Upper lobe of right lung (tissue), 1 donor: ENCODE results near the gene ZNF143. TPM values are rescaled to one million over a fixed set of nuclear protein-coding genes. Genes with fewer than 3 reads are reported as not detected.

Source experiments
- ATAC-seq: fragments of 200-7000 bp; cut with Tn5 transposase; one replicate; pipeline ENCODE4 v1.9.1; 2020; ENCODE audit warnings: mild to moderate bottlenecking, moderate library complexity
- DNase-seq: peaks from one replicate; pipeline ENCODE4 v3.0.0-alpha.2; 2020
- H3K27ac ChIP-seq: fragments of 200-600 bp; one replicate; pipeline ENCODE4 v1.8.0; 2022
- H3K27me3 ChIP-seq: fragments of 200-600 bp; one replicate; pipeline ENCODE4 v1.8.0; 2022; ENCODE audit warnings: mild to moderate bottlenecking
- H3K36me3 ChIP-seq: fragments of 200-600 bp; one replicate; pipeline ENCODE4 v1.8.0; 2022
- H3K4me1 ChIP-seq: fragments of 200-600 bp; one replicate; pipeline ENCODE4 v1.8.0; 2022
- H3K4me3 ChIP-seq: fragments of 200-600 bp; one replicate; pipeline ENCODE4 v1.8.0; 2022; ENCODE audit warnings: mild to moderate bottlenecking
- H3K9me3 ChIP-seq: fragments of 200-600 bp; one replicate; pipeline ENCODE4 v1.8.0; 2022
- intact Hi-C: fragments of 100-400 bp; cut with DNase I; formaldehyde crosslinking; loops from one replicate; pipeline ENCODE4 v1.11.0; 2022
- total RNA-seq: library from RNA; stranded (reverse); fragmentation: NEBNext Ultra II Directional; extraction: Animal tissue kit (Norgen Biotek cat#: 25700); gene quantifications from one replicate; pipeline ENCODE4 v1.2.1, GENCODE V29; 2021
- TF ChIP-seq, protein P1 (sequence below): fragments of 200-600 bp; IDR thresholded peaks from one replicate; pipeline ENCODE4 v1.8.0; 2022; ENCODE audit warnings: antibody characterized with exemption
- donor health status: DM: no; HTN: yes; CAD: no; lungs with severe emphysema.

ZNF143 gene
- total RNA-seq, 1 donor from 2014 or later = 29.6 TPM

DNA sequence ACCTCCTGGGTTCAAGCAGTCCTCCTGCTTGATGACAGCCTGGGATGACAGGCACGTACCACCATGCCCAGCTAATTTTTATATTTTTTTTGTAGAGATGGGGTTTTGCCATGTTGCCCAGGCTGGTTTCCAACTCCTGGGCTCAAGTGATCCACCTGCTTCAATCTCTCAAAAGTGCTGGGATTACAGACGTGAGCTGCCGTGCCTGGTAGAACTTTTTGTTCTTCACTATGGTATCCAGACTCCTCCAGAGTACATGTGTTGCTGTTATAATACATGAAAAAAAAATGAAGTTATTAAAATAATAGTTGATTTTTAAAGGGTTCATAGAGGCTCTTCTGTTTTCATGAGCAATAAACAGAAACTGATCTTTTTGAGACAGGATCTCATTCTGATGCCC is 29.6 kb downstream of the ZNF143 start:
- no peak overlapping the region for H3K4me3 ChIP-seq
- H3K27me3 ChIP-seq = no peaks in the 10 kb centered on the region
- H3K9me3 ChIP-seq = no peaks in the 10 kb centered on the region
- intact Hi-C loops = no loop called here
- H3K36me3 ChIP-seq = peaks cover 73% of the 10 kb centered on the region
- TF ChIP-seq, protein P1, sequence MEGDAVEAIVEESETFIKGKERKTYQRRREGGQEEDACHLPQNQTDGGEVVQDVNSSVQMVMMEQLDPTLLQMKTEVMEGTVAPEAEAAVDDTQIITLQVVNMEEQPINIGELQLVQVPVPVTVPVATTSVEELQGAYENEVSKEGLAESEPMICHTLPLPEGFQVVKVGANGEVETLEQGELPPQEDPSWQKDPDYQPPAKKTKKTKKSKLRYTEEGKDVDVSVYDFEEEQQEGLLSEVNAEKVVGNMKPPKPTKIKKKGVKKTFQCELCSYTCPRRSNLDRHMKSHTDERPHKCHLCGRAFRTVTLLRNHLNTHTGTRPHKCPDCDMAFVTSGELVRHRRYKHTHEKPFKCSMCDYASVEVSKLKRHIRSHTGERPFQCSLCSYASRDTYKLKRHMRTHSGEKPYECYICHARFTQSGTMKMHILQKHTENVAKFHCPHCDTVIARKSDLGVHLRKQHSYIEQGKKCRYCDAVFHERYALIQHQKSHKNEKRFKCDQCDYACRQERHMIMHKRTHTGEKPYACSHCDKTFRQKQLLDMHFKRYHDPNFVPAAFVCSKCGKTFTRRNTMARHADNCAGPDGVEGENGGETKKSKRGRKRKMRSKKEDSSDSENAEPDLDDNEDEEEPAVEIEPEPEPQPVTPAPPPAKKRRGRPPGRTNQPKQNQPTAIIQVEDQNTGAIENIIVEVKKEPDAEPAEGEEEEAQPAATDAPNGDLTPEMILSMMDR = no peak
- ATAC-seq (no peak), DNase-seq (no peak)
- no peak overlapping the region for H3K27ac ChIP-seq
- H3K4me1 ChIP-seq = no peaks in the 10 kb centered on the region

DNA sequence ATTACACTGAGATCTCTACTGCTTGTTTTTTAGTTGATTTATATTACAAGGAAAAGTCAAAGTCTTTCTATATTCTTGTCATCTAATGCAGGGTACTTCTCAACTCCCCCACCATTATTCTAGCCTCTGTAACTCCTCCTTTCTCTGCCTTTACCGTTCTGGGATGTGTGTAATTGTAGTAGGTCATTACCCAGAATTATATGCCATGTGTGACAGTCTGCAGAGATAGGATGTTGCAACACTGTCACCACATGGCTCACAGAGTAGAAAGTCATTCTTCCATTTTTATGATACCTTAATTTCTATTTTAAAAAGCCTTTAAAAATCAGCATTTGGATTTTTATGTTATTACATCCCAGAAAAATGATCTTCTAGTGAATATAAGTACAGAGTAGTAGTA is 32.7 kb downstream of the ZNF143 start:
- no peaks in the 10 kb centered on the region for H3K4me1 ChIP-seq
- H3K4me3 ChIP-seq = no peak overlapping the region
- no peaks in the 10 kb centered on the region for H3K27me3 ChIP-seq
- TF ChIP-seq, protein P1 = no peak
- no peaks in the 10 kb centered on the region for H3K9me3 ChIP-seq
- no peak for DNase-seq
- intact Hi-C loops = no loop called here
- peaks cover 82% of the 10 kb centered on the region for H3K36me3 ChIP-seq
- ATAC-seq = no peak
- H3K27ac ChIP-seq = no peak overlapping the region

DNA sequence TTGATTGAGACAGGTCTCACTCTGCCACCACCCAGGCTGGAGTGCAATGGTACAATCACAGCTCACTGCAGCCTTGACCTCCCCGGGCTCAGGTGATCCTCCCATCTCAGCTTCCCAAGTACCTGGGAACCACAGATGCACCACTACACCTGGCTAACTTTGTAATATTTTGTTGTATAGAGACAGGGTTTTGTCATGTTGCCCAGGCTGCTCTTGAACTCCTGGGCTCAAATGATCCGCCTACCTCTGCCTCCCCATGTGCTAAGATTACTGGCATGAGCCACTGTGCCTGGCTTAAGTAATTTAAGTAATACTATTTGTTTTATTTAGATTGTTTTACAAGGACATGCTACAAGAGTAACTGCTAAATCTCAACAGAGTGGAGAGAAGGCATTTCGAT is 33.5 kb downstream of the ZNF143 start:
- H3K27ac ChIP-seq = no peak overlapping the region
- intact Hi-C loops = no loop called here
- H3K9me3 ChIP-seq = no peaks in the 10 kb centered on the region
- H3K4me3 ChIP-seq = no peak overlapping the region
- H3K4me1 ChIP-seq = no peaks in the 10 kb centered on the region
- ATAC-seq = no peak
- TF ChIP-seq, protein P1 = no peak
- H3K36me3 ChIP-seq = peaks cover 82% of the 10 kb centered on the region
- no peak for DNase-seq
- H3K27me3 ChIP-seq = no peaks in the 10 kb centered on the region

DNA sequence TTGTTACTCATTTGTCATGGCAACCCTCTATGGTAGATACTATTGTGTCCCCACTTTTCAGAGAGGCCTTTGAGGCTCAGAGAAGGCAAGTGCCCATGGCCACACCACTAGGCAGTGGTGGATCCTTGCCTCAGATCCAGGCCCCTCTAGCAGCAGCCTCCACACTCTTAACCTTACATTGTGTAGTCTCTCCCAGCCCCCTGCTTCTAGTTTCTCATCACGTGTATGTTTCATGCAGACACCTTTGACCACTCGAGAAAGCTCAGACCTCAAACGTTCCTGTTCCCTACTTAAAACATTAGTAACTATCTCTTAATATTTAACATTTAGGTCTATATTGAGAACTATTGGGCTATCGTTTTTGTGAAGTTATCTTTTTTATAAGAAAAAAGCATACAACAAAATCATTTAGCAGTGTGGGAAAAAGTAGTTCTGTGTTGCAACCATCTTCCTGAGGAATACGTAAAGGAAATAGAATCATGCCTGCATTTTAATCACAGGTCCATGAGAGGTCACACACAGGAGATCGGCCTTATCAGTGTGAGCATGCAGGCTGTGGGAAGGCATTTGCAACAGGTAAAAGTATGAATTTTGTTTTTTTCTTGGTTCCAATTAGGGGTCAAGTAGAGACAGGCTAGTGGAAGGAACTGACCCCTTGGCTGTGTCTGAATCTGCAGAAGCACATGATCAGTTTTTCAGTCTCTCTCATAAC is 35.1 kb downstream of the ZNF143 start:
- no peak for DNase-seq
- Histone ChIP-seq H3K27me3 (no peaks in the 10 kb centered on the region), H3K36me3 (peaks cover 87% of the 10 kb centered on the region), H3K27ac (no peak overlapping the region), H3K4me3 (no peak overlapping the region), H3K4me1 (no peaks in the 10 kb centered on the region), H3K9me3 (no peaks in the 10 kb centered on the region)
- intact Hi-C loops = no loop called here
- TF ChIP-seq, protein P1 = no peak
- no peak for ATAC-seq

DNA sequence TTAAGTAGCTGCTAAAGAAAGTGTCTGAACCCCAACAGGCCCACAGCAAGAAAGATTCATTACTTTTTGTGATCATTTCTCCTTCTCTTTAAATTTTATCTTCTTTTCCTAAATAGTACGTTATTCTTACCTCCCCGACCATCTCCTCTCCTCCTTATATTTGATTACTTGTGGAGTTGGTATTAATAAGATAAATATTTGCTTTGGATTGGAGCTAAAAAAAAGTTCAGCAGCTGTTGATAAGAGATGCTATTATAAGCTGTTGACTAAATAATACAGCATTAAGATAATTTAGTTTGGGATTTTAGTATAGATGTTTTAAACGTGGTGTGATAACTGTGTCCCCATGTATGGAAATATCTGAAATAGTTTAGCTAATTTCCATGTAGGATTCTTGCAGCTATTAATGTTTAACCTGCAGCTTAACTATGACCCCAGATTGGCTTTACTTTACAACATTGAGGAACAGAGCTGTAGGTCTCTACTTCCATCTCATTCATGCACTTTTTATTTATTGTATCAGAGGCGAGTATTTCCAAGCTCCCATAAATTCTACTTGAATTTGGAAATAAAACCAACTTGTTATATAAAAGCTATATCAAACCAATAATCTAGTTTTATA is 37.8 kb downstream of the ZNF143 start:
- Histone ChIP-seq H3K27me3 (no peaks in the 10 kb centered on the region), H3K27ac (no peak overlapping the region), H3K4me1 (no peaks in the 10 kb centered on the region), H3K4me3 (no peak overlapping the region), H3K36me3 (peaks cover 96% of the 10 kb centered on the region), H3K9me3 (no peaks in the 10 kb centered on the region)
- DNase-seq = no peak
- ATAC-seq = no peak
- intact Hi-C loops = no loop called here
- TF ChIP-seq, protein P1 = no peak
